Diencephalon (tissue), 1 donor: ENCODE data around the gene GDF2. TPM values are rescaled to one million over a fixed set of nuclear protein-coding genes. Genes with fewer than 3 reads are reported as not detected.

Experiments
- total RNA-seq: library from RNA; depleted of rRNA; stranded (reverse); fragments of >200 nt; gene quantifications from one replicate; pipeline ENCODE4 v1.2.3, GENCODE V29; 2014

Gene GDF2
- total RNA-seq: 0.23 TPM

GRCh38 chr10:47322300-47323061 is at the start of gene GDF2:
TSS of gene GDF2 (plus strand) at chr10:47322454. CDS start at chr10:47322669, 215 bp downstream.

GRCh38 chr10:47299611-47300428 is 22.4 kb upstream of the GDF2 start, which contains the start of gene GDF10:
TSS of gene GDF10 (plus strand) at chr10:47300197. CDS start at chr10:47300652, 455 bp downstream.

GRCh38 chr10:47348138-47348651 is 25.9 kb downstream of the GDF2 start, which contains the start of gene RBP3:
TSS of gene RBP3 (plus strand) at chr10:47348363. CDS start at chr10:47348485, 122 bp downstream.

Other genes starting within 250 kb of the GDF2 start
- gene GDF10, start 22.3 kb upstream of the GDF2 start, total RNA-seq: 3.0 TPM
- gene RBP3, start 25.9 kb downstream of the GDF2 start, total RNA-seq: not detected
- gene ZNF488, start 61.8 kb downstream of the GDF2 start, total RNA-seq: 1.6 TPM
- gene ANXA8, start 161.7 kb downstream of the GDF2 start, total RNA-seq: not detected
- not detected for gene FAM25G, start 169.2 kb downstream of the GDF2 start, total RNA-seq
- 1.6 TPM for gene AGAP9, start 201.2 kb downstream of the GDF2 start, total RNA-seq